GM12878 (cell line): ENCODE measurements around the gene ZBTB21. TPM values are rescaled to one million over a fixed set of nuclear protein-coding genes. Genes with fewer than 3 reads are reported as not detected.

Experiments
- FOXM1 ChIP-seq: IDR thresholded peaks from 2 replicates; pipeline ENCODE4 v1.6.1; 2012; ENCODE audit warnings: low read depth, mild to moderate bottlenecking, inconsistent platforms, low read length, moderate library complexity
- HDAC6 ChIP-seq: fragments of 200-600 bp; sonication (generic); IDR thresholded peaks from one replicate; pipeline ENCODE4 v1.8.0; 2017; ENCODE audit warnings: antibody characterized with exemption; ENCODE audit not compliant: unreplicated experiment
- IKZF1 ChIP-seq: fragments of 450-650 bp; conservative IDR thresholded peaks from 2 replicates; pipeline ENCODE4 v1.6.1; 2017; ENCODE audit warnings: antibody characterized with exemption, mild to moderate bottlenecking
- NR2C2 ChIP-seq: IDR thresholded peaks from 2 replicates; pipeline ENCODE4 v1.6.1; 2011; ENCODE audit warnings: borderline replicate concordance, low read depth; ENCODE audit not compliant: control insufficient read depth, insufficient read length
- NR2F1 ChIP-seq: fragments of 450-650 bp; conservative IDR thresholded peaks from 2 replicates; pipeline ENCODE4 v1.6.1; 2017; ENCODE audit warnings: mild to moderate bottlenecking
- NRF1 ChIP-seq: conservative IDR thresholded peaks from 2 replicates; pipeline ENCODE4 v1.6.1; 2011; ENCODE audit warnings: mild to moderate bottlenecking, low read depth, low read length, improper control_type of control experiment
- PAX8 ChIP-seq: fragments of 450-650 bp; IDR thresholded peaks from 2 replicates; pipeline ENCODE4 v1.6.1; 2017; ENCODE audit warnings: mild to moderate bottlenecking, moderate library complexity
- RAD51 ChIP-seq: fragments of 450-650 bp; IDR thresholded peaks from 2 replicates; pipeline ENCODE4 v1.6.1; 2016; ENCODE audit warnings: moderate library complexity, mild to moderate bottlenecking, inconsistent platforms
- RB1 ChIP-seq: fragments of 450-650 bp; formaldehyde crosslinking; IDR thresholded peaks from 2 replicates; pipeline ENCODE4 v1.6.1; 2017; ENCODE audit warnings: mild to moderate bottlenecking, borderline replicate concordance
- RELA ChIP-seq: fragments of 450-650 bp; IDR thresholded peaks from 2 replicates; pipeline ENCODE4 v1.8.0; 2014; ENCODE audit warnings: borderline replicate concordance; ENCODE audit not compliant: partially characterized antibody
- RFX5 ChIP-seq: IDR thresholded peaks from 2 replicates; pipeline ENCODE4 v1.6.1; 2011; ENCODE audit warnings: low read depth, low read length, improper control_type of control experiment
- SMAD5 ChIP-seq: IDR thresholded peaks from 2 replicates; pipeline ENCODE4 v1.6.1; 2016; ENCODE audit warnings: antibody characterized with exemption, low read depth
- SMARCA5 ChIP-seq: fragments of 450-650 bp; IDR thresholded peaks from 2 replicates; pipeline ENCODE4 v1.6.1; 2017; ENCODE audit warnings: mild to moderate bottlenecking
- SUZ12 ChIP-seq: fragments of 200-600 bp; sonication (generic); IDR thresholded peaks from one replicate; pipeline ENCODE4 v1.6.1; 2018; ENCODE audit warnings: antibody characterized with exemption, mild to moderate bottlenecking; ENCODE audit not compliant: unreplicated experiment
- TCF12 ChIP-seq: IDR thresholded peaks from 2 replicates; pipeline ENCODE4 v1.6.1; 2011; ENCODE audit warnings: low read depth, mild to moderate bottlenecking, low read length
- ZNF207 ChIP-seq: fragments of 450-650 bp; IDR thresholded peaks from 2 replicates; pipeline ENCODE4 v1.6.1; 2014; ENCODE audit warnings: antibody characterized with exemption, mild to moderate bottlenecking, borderline replicate concordance
- ZNF384 ChIP-seq: IDR thresholded peaks from 2 replicates; pipeline ENCODE4 v1.6.1; 2012; ENCODE audit warnings: low read depth, mild to moderate bottlenecking, low read length, improper control_type of control experiment, borderline replicate concordance
- polyA plus RNA-seq, 11 experiments: library from polyadenylated mRNA; depleted of rRNA in 4 of 11; unstranded in 6 of 11; stranded (reverse) in 5 of 11; fragments of >200 nt; fragmentation: Nextera tagmentation in 4 of 11; fragmentation: Illumina TruSeq in 1 of 11; extraction: Ambion mirVana in 4 of 11; extraction: Trizol in 1 of 11; gene quantifications; 1 replicate in 1 of 11; 2 replicates in 10 of 11; pipeline versions ENCODE4 v1.2.1 to v1.2.3, GENCODE V29; 2011 to 2016; ENCODE audit warnings: inconsistent platforms in 2 of 11, missing spikeins in 2 of 11, low read depth in 1 of 11
- total RNA-seq, 4 experiments: library from RNA; depleted of rRNA in 3 of 4; stranded (reverse); fragments of >200 nt in 3 of 4; fragmentation: Illumina TruSeq in 1 of 4; extraction: Trizol in 1 of 4; gene quantifications; 2 replicates each; pipeline versions ENCODE4 v1.2.1 to v1.2.3, GENCODE V29; 2013 to 2021
- TF ChIP-seq, protein P1 (sequence below): fragments of 450-650 bp; IDR thresholded peaks from 2 replicates; pipeline ENCODE4 v1.6.1; 2017; ENCODE audit warnings: mild to moderate bottlenecking, moderate library complexity
- TF ChIP-seq, protein P2 (sequence below): fragments of 450-650 bp; IDR thresholded peaks from 2 replicates; pipeline ENCODE4 v1.6.1; 2017; ENCODE audit warnings: antibody characterized with exemption, mild to moderate bottlenecking, moderate library complexity
- TF ChIP-seq, protein P3 (sequence below): fragments of 450-650 bp; conservative IDR thresholded peaks from 2 replicates; pipeline ENCODE4 v1.6.1; 2017; ENCODE audit warnings: mild to moderate bottlenecking, moderate library complexity

Gene ZBTB21
- total and polyA plus RNA-seq, 10 of the 15 experiments (the other 5 are each of a cell fraction or from before 2014, with no cell fraction given): 1.8 to 21.6 (median 10.6) TPM

GRCh38 chr21:42009831-42010506, at the start of gene ZBTB21 (continued):
- TF ChIP-seq ZNF207 (peak; percentile 80), HDAC6 (peak; percentile 41), NR2F1 (0 out of 2 replicates have a peak, but pooled peaks have one; percentile 42), RAD51 (peak; percentile 72), IKZF1 (peak; percentile 75), RFX5 (0 out of 2 replicates have a peak, but pooled peaks have one; percentile 42), SUZ12 (no peak), RB1 (peak; percentile 62; the same call in 1 of the 2 replicates), SMARCA5 (peak; percentile 97), NR2C2 (no peak), SMAD5 (peak; percentile 74), ZNF384 (peak; percentile 22; the same call in 1 of the 2 replicates), NRF1 (peak; percentile 93), FOXM1 (no peak), PAX8 (no peak), TCF12 (0 out of 2 replicates have a peak, but pooled peaks have one; percentile 14), RELA (peak; percentile 45)
- TF ChIP-seq, protein P1, sequence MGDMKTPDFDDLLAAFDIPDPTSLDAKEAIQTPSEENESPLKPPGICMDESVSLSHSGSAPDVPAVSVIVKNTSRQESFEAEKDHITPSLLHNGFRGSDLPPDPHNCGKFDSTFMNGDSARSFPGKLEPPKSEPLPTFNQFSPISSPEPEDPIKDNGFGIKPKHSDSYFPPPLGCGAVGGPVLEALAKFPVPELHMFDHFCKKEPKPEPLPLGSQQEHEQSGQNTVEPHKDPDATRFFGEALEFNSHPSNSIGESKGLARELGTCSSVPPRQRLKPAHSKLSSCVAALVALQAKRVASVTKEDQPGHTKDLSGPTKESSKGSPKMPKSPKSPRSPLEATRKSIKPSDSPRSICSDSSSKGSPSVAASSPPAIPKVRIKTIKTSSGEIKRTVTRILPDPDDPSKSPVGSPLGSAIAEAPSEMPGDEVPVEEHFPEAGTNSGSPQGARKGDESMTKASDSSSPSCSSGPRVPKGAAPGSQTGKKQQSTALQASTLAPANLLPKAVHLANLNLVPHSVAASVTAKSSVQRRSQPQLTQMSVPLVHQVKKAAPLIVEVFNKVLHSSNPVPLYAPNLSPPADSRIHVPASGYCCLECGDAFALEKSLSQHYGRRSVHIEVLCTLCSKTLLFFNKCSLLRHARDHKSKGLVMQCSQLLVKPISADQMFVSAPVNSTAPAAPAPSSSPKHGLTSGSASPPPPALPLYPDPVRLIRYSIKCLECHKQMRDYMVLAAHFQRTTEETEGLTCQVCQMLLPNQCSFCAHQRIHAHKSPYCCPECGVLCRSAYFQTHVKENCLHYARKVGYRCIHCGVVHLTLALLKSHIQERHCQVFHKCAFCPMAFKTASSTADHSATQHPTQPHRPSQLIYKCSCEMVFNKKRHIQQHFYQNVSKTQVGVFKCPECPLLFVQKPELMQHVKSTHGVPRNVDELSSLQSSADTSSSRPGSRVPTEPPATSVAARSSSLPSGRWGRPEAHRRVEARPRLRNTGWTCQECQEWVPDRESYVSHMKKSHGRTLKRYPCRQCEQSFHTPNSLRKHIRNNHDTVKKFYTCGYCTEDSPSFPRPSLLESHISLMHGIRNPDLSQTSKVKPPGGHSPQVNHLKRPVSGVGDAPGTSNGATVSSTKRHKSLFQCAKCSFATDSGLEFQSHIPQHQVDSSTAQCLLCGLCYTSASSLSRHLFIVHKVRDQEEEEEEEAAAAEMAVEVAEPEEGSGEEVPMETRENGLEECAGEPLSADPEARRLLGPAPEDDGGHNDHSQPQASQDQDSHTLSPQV: peak; percentile 70; the same call in 1 of the 2 replicates
- TF ChIP-seq, protein P2, sequence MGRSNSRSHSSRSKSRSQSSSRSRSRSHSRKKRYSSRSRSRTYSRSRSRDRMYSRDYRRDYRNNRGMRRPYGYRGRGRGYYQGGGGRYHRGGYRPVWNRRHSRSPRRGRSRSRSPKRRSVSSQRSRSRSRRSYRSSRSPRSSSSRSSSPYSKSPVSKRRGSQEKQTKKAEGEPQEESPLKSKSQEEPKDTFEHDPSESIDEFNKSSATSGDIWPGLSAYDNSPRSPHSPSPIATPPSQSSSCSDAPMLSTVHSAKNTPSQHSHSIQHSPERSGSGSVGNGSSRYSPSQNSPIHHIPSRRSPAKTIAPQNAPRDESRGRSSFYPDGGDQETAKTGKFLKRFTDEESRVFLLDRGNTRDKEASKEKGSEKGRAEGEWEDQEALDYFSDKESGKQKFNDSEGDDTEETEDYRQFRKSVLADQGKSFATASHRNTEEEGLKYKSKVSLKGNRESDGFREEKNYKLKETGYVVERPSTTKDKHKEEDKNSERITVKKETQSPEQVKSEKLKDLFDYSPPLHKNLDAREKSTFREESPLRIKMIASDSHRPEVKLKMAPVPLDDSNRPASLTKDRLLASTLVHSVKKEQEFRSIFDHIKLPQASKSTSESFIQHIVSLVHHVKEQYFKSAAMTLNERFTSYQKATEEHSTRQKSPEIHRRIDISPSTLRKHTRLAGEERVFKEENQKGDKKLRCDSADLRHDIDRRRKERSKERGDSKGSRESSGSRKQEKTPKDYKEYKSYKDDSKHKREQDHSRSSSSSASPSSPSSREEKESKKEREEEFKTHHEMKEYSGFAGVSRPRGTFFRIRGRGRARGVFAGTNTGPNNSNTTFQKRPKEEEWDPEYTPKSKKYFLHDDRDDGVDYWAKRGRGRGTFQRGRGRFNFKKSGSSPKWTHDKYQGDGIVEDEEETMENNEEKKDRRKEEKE: no peak
- TF ChIP-seq, protein P3, sequence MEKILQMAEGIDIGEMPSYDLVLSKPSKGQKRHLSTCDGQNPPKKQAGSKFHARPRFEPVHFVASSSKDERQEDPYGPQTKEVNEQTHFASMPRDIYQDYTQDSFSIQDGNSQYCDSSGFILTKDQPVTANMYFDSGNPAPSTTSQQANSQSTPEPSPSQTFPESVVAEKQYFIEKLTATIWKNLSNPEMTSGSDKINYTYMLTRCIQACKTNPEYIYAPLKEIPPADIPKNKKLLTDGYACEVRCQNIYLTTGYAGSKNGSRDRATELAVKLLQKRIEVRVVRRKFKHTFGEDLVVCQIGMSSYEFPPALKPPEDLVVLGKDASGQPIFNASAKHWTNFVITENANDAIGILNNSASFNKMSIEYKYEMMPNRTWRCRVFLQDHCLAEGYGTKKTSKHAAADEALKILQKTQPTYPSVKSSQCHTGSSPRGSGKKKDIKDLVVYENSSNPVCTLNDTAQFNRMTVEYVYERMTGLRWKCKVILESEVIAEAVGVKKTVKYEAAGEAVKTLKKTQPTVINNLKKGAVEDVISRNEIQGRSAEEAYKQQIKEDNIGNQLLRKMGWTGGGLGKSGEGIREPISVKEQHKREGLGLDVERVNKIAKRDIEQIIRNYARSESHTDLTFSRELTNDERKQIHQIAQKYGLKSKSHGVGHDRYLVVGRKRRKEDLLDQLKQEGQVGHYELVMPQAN: 0 out of 2 replicates have a peak, but pooled peaks have one; percentile 60
